Adipocyte (in vitro differentiated cells): Measurements from ENCODE around the gene SERBP1.
A peak's percentile ranks its signal among the peaks of the same experiment; 100 is the strongest.

Experiments
- DNase-seq: peaks from one replicate; pipeline ENCODE4 v3.0.0-alpha.2; 2015; ENCODE audit warnings: low read depth
- H3K27me3 ChIP-seq: replicated peaks from 2 replicates; pipeline ENCODE4 v1.7.0; 2013; ENCODE audit warnings: mild to moderate bottlenecking, low read length, moderate library complexity; ENCODE audit not compliant: control insufficient read depth, insufficient read depth
- H3K36me3 ChIP-seq: 2 replicates; pipeline ENCODE4 v1.7.0; 2013; ENCODE audit warnings: low read length, mild to moderate bottlenecking, moderate library complexity; ENCODE audit not compliant: control insufficient read depth, insufficient read depth, severe bottlenecking
- H3K4me1 ChIP-seq: 2 replicates; pipeline ENCODE4 v1.7.0; 2013; ENCODE audit warnings: mild to moderate bottlenecking, low read length, moderate library complexity; ENCODE audit not compliant: control insufficient read depth, insufficient read depth
- H3K4me3 ChIP-seq: 2 replicates; pipeline ENCODE4 v1.7.0; 2013; ENCODE audit warnings: mild to moderate bottlenecking, low read length, moderate library complexity
- H3K9ac ChIP-seq: 2 replicates; pipeline ENCODE4 v1.7.0; 2013; ENCODE audit warnings: mild to moderate bottlenecking, low read length, moderate library complexity
- H3K9me3 ChIP-seq: 2 replicates; pipeline ENCODE4 v1.7.0; 2013; ENCODE audit warnings: mild to moderate bottlenecking, low read length, moderate library complexity; ENCODE audit not compliant: control insufficient read depth

SERBP1 gene

GRCh38 chr1:67439277-67440029 is 9.3 kb upstream of the SERBP1 start:
- Histone ChIP-seq H3K4me1 (peaks cover 5% of the 10 kb centered on the region), H3K36me3 (no peaks in the 10 kb centered on the region), H3K27me3 (no peaks in the 10 kb centered on the region), H3K9me3 (no peaks in the 10 kb centered on the region), H3K4me3 (no peak overlapping the region), H3K9ac (no peak overlapping the region)
- DNase-seq = peak; percentile 18

- Histone ChIP-seq H3K36me3 (no peaks in the 10 kb centered on the region), H3K4me3 (no peak overlapping the region), H3K27me3 (no peaks in the 10 kb centered on the region), H3K4me1 (peaks cover 5% of the 10 kb centered on the region), H3K9ac (no peak overlapping the region), H3K9me3 (no peaks in the 10 kb centered on the region)
- no peak for DNase-seq
Observed at GRCh38 chr1:67437961-67438360, 7.8 kb upstream of the SERBP1 start.

- no peak overlapping the region for H3K9ac ChIP-seq
- H3K9me3 ChIP-seq = no peaks in the 10 kb centered on the region
- no peak overlapping the region for H3K4me3 ChIP-seq
- H3K27me3 ChIP-seq = no peaks in the 10 kb centered on the region
- H3K4me1 ChIP-seq = peaks cover 14% of the 10 kb centered on the region
- no peak for DNase-seq
- H3K36me3 ChIP-seq = no peaks in the 10 kb centered on the region
Observed at GRCh38 chr1:67436511-67437055, 6.4 kb upstream of the SERBP1 start.

- no peaks in the 10 kb centered on the region for H3K9me3 ChIP-seq
- H3K9ac ChIP-seq = no peak overlapping the region
- peak; percentile 79 for DNase-seq
- no peaks in the 10 kb centered on the region for H3K27me3 ChIP-seq
- no peak overlapping the region for H3K4me3 ChIP-seq
- H3K36me3 ChIP-seq = no peaks in the 10 kb centered on the region
- H3K4me1 ChIP-seq = peaks cover 14% of the 10 kb centered on the region
Observed at GRCh38 chr1:67434491-67434890, 4.3 kb upstream of the SERBP1 start.

GRCh38 chr1:67433837-67434236 is 3.6 kb upstream of the SERBP1 start:
- Histone ChIP-seq H3K9me3 (no peaks in the 10 kb centered on the region), H3K4me1 (peaks cover 14% of the 10 kb centered on the region), H3K27me3 (no peaks in the 10 kb centered on the region), H3K9ac (no peak overlapping the region), H3K36me3 (no peaks in the 10 kb centered on the region), H3K4me3 (no peak overlapping the region)
- DNase-seq = peak; percentile 31

GRCh38 chr1:67432745-67433144 is 2.5 kb upstream of the SERBP1 start:
- no peaks in the 10 kb centered on the region for H3K36me3 ChIP-seq
- H3K9ac ChIP-seq = no peak overlapping the region
- H3K4me1 ChIP-seq = peaks cover 14% of the 10 kb centered on the region
- no peak for DNase-seq
- no peaks in the 10 kb centered on the region for H3K27me3 ChIP-seq
- H3K9me3 ChIP-seq = no peaks in the 10 kb centered on the region
- H3K4me3 ChIP-seq = no peak overlapping the region

GRCh38 chr1:67431869-67432578 is 1.8 kb upstream of the SERBP1 start:
- Histone ChIP-seq H3K9ac (peak overlapping the region; percentile 95), H3K27me3 (no peaks in the 10 kb centered on the region), H3K4me3 (peak overlapping the region; percentile 97), H3K4me1 (peaks cover 20% of the 10 kb centered on the region), H3K36me3 (no peaks in the 10 kb centered on the region), H3K9me3 (no peaks in the 10 kb centered on the region)
- no peak for DNase-seq

- Histone ChIP-seq H3K27me3 (no peaks in the 10 kb centered on the region), H3K4me1 (peaks cover 26% of the 10 kb centered on the region)
Observed at GRCh38 chr1:67431156-67431765, 1.1 kb upstream of the SERBP1 start.

GRCh38 chr1:67429528-67430357 is 459 bp downstream of the SERBP1 start:
- no peaks in the 10 kb centered on the region for H3K27me3 ChIP-seq
- peaks cover 15% of the 10 kb centered on the region for H3K36me3 ChIP-seq
- peaks cover 31% of the 10 kb centered on the region for H3K4me1 ChIP-seq
- H3K9me3 ChIP-seq = no peaks in the 10 kb centered on the region
- H3K4me3 ChIP-seq = peak overlapping the region; percentile 97
- DNase-seq = peak; percentile 66
- peak overlapping the region; percentile 95 for H3K9ac ChIP-seq

More at GRCh38 chr1:67431156-67431765, 1.1 kb upstream of the SERBP1 start:
- Histone ChIP-seq H3K36me3 (peaks cover under 1% of the 10 kb centered on the region), H3K4me3 (peak overlapping the region; percentile 97), H3K9ac (peak overlapping the region; percentile 95), H3K9me3 (no peaks in the 10 kb centered on the region)
- no peak for DNase-seq

- DNase-seq = peak; percentile 54
- Histone ChIP-seq H3K9me3 (no peaks in the 10 kb centered on the region), H3K27me3 (no peaks in the 10 kb centered on the region), H3K4me3 (peak overlapping the region; percentile 97), H3K36me3 (peaks cover 22% of the 10 kb centered on the region), H3K4me1 (peaks cover 31% of the 10 kb centered on the region), H3K9ac (peak overlapping the region; percentile 95)
Observed at GRCh38 chr1:67429011-67429527, 1.1 kb downstream of the SERBP1 start.
